ENCODE data around the gene AURKB.

Gene AURKB

GRCh38 chr17:8164815-8165131 is 45.6 kb downstream of the AURKB start:
- Mint-ChIP-seq H3K27ac (peak overlapping the region; percentile 98), H3K27me3 (ENCODE audit: low read depth) (no peaks in the 10 kb centered on the region), H3K4me3 (peak overlapping the region; percentile 88), H3K9me3 (no peaks in the 10 kb centered on the region), H3K4me1 (ENCODE audit: low read depth) (peaks cover 39% of the 10 kb centered on the region), H3K36me3 (ENCODE audit: low read depth) (peaks cover 21% of the 10 kb centered on the region)
- DNase-seq (ENCODE audit: low spot score), result no peak

GRCh38 chr17:8163978-8164814 is 46.2 kb downstream of the AURKB start:
- Mint-ChIP-seq H3K9me3 (no peaks in the 10 kb centered on the region), H3K4me1 (ENCODE audit: low read depth) (peaks cover 40% of the 10 kb centered on the region), H3K27me3 (ENCODE audit: low read depth) (no peaks in the 10 kb centered on the region), H3K27ac (peak overlapping the region; percentile 98), H3K4me3 (peak overlapping the region; percentile 88), H3K36me3 (ENCODE audit: low read depth) (peaks cover 27% of the 10 kb centered on the region)
- peak; percentile 79 for DNase-seq (ENCODE audit: low spot score)

- Mint-ChIP-seq H3K36me3 (ENCODE audit: low read depth) (peaks cover 33% of the 10 kb centered on the region), H3K4me1 (ENCODE audit: low read depth) (peaks cover 48% of the 10 kb centered on the region), H3K9me3 (no peaks in the 10 kb centered on the region), H3K27me3 (ENCODE audit: low read depth) (no peaks in the 10 kb centered on the region), H3K4me3 (peak overlapping the region; percentile 88), H3K27ac (peak overlapping the region; percentile 98)
- DNase-seq (ENCODE audit: low spot score), result no peak
Measured at GRCh38 chr17:8162997-8163977, 47.1 kb downstream of the AURKB start.

DNA sequence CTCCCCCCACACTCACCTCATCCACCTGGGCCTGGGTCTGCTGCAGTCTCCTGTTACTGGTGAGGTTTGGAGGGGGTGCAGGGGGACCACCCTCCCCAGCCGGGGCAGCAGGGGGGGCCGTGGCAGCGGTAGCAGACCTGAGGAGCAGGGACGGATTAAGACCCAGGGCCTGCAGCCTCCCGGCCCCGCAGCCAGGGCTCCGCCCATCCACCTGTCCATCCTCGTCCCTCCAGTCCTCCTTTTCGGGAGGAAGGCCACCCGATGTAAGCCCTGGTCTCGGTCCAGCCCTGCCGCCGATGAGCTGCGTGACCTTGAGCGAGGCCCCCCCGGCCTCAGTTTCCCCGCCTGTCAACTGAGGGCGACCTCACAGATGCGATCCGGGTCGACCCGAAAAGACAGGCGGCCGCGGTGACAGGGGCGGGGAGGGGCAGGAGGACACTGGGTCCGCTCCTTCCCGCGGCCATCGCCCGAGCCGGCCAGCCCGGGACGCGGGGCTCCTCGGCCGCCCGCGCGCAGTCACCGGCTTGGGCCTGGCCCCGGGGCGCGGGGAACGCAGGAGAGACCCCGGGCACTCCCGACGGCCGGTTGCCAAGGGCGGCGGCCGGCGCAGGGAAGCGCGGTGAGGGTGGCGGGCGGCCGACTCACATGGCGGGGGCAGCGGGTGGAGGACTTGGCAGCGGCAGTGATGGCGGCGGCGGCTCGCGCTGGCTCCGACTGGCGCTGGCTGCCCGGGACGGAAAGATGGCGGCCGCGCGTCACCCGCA is 48.0 kb downstream of the AURKB start, which contains the start of gene VAMP2:
Gene VAMP2, minus strand, starts transcription at position 716 of the 764 bp plus-strand sequence. Its CDS starts 69 bp downstream, at position 647.
- DNase-seq (ENCODE audit: low spot score), result peak; percentile 86
- H3K4me3 Mint-ChIP-seq, result peak within 1 kb of the TSS; percentile 88
- no peaks in the 10 kb centered on the region for H3K27me3 Mint-ChIP-seq (ENCODE audit: low read depth)
- H3K27ac Mint-ChIP-seq, result peak within 1 kb of the TSS; percentile 98
- no peaks in the 10 kb centered on the region for H3K9me3 Mint-ChIP-seq
- H3K4me1 Mint-ChIP-seq (ENCODE audit: low read depth), result peaks cover 48% of the 10 kb centered on the region
- peaks cover 33% of the 10 kb centered on the region for H3K36me3 Mint-ChIP-seq (ENCODE audit: low read depth)

GRCh38 chr17:8161289-8162232 is 48.8 kb downstream of the AURKB start:
- H3K9me3 Mint-ChIP-seq, result no peaks in the 10 kb centered on the region
- peaks cover 48% of the 10 kb centered on the region for H3K4me1 Mint-ChIP-seq (ENCODE audit: low read depth)
- peak overlapping the region; percentile 86 for H3K27ac Mint-ChIP-seq
- H3K4me3 Mint-ChIP-seq, result peak overlapping the region; percentile 87
- no peaks in the 10 kb centered on the region for H3K27me3 Mint-ChIP-seq (ENCODE audit: low read depth)
- H3K36me3 Mint-ChIP-seq (ENCODE audit: low read depth), result peaks cover 33% of the 10 kb centered on the region
- no peak for DNase-seq (ENCODE audit: low spot score)

DNA sequence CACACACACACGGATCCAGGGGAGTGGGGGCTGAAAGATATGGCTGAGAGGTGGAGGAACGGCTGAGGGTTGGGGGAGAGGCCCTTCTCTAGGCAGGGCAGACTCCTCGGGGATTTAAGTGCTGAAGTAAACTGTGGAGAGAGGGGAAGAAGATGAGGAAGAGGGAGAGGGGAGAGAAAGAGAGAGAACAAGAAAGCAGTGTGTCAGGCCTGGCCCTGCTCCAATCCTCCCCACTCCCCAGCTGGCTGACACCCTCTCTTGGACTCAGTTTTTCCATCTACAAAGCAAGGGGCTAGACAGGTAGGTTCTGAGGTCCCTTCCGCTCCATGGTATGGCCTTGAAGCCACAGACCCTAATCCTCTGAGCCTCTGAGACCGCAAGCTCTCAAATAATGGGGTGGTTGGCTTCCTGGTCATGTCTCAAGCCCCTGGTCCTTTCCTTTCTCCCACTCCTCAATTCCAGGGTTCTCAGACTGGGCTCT is 49.6 kb downstream of the AURKB start:
- Mint-ChIP-seq H3K36me3 (ENCODE audit: low read depth) (peaks cover 33% of the 10 kb centered on the region), H3K9me3 (no peaks in the 10 kb centered on the region), H3K4me1 (ENCODE audit: low read depth) (peaks cover 48% of the 10 kb centered on the region), H3K27me3 (ENCODE audit: low read depth) (no peaks in the 10 kb centered on the region), H3K4me3 (peak overlapping the region; percentile 87), H3K27ac (peak overlapping the region; percentile 86)
- DNase-seq (ENCODE audit: low spot score), result no peak

GRCh38 chr17:8160224-8160577 is 50.2 kb downstream of the AURKB start:
- Mint-ChIP-seq H3K4me3 (peak overlapping the region; percentile 87), H3K27ac (peak overlapping the region; percentile 91), H3K36me3 (ENCODE audit: low read depth) (peaks cover 33% of the 10 kb centered on the region), H3K27me3 (ENCODE audit: low read depth) (no peaks in the 10 kb centered on the region), H3K4me1 (ENCODE audit: low read depth) (peaks cover 51% of the 10 kb centered on the region), H3K9me3 (no peaks in the 10 kb centered on the region)
- DNase-seq (ENCODE audit: low spot score), result no peak

DNA sequence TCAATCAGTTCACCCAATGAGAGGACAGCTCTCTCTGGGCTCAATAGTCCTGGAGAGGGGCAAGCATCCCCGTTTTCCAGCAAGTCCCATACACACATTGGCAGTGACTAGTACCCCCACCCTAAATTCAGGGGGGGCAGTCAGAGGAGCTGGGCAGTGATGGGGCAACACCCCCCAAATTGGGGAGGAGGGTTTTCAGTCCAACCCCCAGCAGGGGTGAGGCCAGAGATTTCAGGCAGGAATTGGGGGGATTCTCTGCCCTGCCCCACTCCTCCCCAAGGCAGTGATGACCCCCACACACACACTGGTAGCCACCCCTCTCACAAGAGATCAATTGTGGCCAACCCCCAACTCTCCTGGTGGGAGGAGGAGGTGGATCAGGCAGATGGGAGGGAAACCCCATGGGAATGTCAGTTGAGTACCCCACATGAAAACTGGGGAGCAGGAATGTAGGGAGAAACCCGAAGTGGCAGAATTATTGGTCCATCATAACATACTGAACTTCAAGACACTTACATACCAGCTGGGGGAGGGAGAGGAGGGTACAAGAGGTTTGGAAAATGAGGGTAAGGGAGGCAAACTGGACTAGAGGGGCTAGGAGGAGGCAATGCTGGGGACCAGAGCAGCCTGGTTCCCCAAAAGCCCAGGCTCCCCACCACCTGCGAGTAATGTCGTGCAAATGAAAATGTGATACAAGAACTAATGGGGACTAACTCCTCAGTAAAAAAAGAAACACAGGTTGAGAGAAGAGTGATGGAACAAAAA is 50.7 kb downstream of the AURKB start:
- H3K4me1 Mint-ChIP-seq (ENCODE audit: low read depth), result peaks cover 51% of the 10 kb centered on the region
- H3K4me3 Mint-ChIP-seq, result peak overlapping the region; percentile 77
- no peak for DNase-seq (ENCODE audit: low spot score)
- H3K36me3 Mint-ChIP-seq (ENCODE audit: low read depth), result peaks cover 31% of the 10 kb centered on the region
- H3K27me3 Mint-ChIP-seq (ENCODE audit: low read depth), result no peaks in the 10 kb centered on the region
- no peaks in the 10 kb centered on the region for H3K9me3 Mint-ChIP-seq
- peak overlapping the region; percentile 91 for H3K27ac Mint-ChIP-seq

- DNase-seq (ENCODE audit: low spot score), result no peak
- Mint-ChIP-seq H3K9me3 (no peaks in the 10 kb centered on the region), H3K36me3 (ENCODE audit: low read depth) (peaks cover 31% of the 10 kb centered on the region), H3K27me3 (ENCODE audit: low read depth) (no peaks in the 10 kb centered on the region), H3K4me3 (peak overlapping the region; percentile 25), H3K4me1 (ENCODE audit: low read depth) (peaks cover 50% of the 10 kb centered on the region), H3K27ac (peak overlapping the region; percentile 89)
Measured at GRCh38 chr17:8159032-8159400, 51.4 kb downstream of the AURKB start.

DNA sequence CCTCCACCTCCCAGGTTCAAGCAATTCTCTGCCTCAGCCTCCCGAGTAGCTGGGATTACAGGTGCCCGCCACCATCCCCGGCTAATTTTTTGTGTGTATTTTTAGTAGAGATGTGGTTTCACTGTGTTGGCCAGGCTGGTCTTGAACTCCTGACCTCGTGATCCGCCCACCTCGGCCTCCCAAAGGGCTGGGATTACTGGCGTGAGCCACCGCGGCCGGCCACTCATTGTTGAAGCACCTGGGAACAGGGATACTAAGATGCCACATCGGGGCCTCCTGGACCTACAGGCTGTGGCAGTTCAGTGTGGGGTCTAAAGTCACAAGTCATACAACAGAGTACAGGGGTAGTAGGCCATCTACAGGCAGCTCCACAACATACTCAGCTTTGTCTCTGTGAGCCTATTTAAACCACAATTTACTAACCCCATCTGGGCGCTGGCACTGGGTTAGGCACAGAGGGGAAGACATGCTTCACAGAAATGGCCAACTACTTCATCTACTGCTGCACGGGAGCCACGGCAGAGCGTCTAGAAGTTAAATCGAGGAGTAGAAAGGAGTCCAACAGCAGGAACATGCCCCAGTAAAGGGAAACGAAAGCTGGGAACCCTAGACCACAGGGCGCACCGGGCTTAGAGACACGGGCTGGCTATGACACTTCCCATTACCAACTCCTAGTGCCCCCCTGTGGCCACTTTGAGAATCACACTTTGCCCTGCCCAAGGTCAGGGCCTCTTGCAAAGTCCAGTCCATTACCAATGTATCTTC is 51.9 kb downstream of the AURKB start:
- H3K9me3 Mint-ChIP-seq, result no peaks in the 10 kb centered on the region
- peak overlapping the region; percentile 89 for H3K27ac Mint-ChIP-seq
- H3K4me3 Mint-ChIP-seq, result peak overlapping the region; percentile 25
- H3K36me3 Mint-ChIP-seq (ENCODE audit: low read depth), result peaks cover 31% of the 10 kb centered on the region
- H3K4me1 Mint-ChIP-seq (ENCODE audit: low read depth), result peaks cover 49% of the 10 kb centered on the region
- peak; percentile 84 for DNase-seq (ENCODE audit: low spot score)
- H3K27me3 Mint-ChIP-seq (ENCODE audit: low read depth), result no peaks in the 10 kb centered on the region

DNA sequence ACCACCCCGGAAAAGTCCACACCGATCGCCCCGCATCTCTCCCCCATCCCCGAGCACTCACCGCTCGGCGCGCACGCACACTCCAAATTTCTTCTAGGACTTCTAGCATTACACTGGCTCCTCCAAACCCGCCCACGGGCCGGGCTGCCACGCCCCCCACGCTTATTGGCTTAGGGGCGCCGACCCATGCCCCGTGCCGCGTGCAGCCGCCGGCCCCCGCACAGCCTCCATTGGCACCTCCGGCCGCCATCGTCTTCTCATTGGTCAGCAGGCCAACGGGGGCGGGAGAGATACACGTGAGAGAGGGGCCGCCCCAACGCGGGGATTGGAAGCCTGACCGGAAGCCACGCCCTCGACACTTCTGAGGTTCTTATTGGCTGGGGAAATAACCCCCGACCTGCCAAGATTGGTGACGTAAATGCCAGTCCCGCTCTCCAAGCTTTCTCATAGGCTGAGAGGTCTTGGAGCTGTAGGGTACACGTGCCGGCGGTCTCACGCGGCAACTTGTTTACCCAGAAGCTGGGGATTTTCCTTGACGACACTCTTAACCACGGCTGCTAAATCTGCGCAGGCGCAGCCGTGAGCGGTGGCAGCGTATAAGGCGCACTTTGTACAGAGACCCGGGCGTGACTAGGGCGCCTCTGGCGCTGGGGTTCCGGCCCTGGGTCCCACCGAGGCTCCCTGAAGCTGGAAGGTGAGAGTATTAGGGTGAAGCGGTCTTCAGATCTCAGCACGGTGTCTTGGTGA is 54.0 kb downstream of the AURKB start:
- Mint-ChIP-seq H3K27ac (no peak overlapping the region), H3K4me1 (ENCODE audit: low read depth) (peaks cover 59% of the 10 kb centered on the region), H3K9me3 (no peaks in the 10 kb centered on the region), H3K27me3 (ENCODE audit: low read depth) (no peaks in the 10 kb centered on the region), H3K4me3 (no peak overlapping the region), H3K36me3 (ENCODE audit: low read depth) (peaks cover 27% of the 10 kb centered on the region)
- peak; percentile 100 for DNase-seq (ENCODE audit: low spot score)
